Embryonic facial prominence (tissue), 1 donor: ENCODE measurements around the gene DACT3.

Source experiments
- DNase-seq: peaks from one replicate; pipeline ENCODE4 v3.0.0-alpha.2; 2016; ENCODE audit errors: extremely low spot score

The DACT3 gene

GRCh38 chr19:46598372-46598917 is 62.5 kb downstream of the DACT3 start:
- no peak for DNase-seq
